ENCODE results near the gene CDH26.

GRCh38 chr20:59958123-59958522 lies at the start of gene CDH26:
- TF ChIP-seq CTCF (IDR thresholded peaks at IDR 0.05) (no peak), POLR2A (IDR thresholded peaks at IDR 0.05) (no peak)

All from esophagus squamous epithelium (tissue), 4 donors.